Fibroblast of mammary gland (primary cell): Measurements from ENCODE around the gene MAP3K20.
"Not testable (repeated sequence)": the region's sequence is repeated elsewhere in the genome, so short reads cannot be mapped to it uniquely, and the experiment has no call there.

Experiments used
- DNase-seq: peaks from one replicate; pipeline ENCODE4 v3.0.0-alpha.2; 2010; ENCODE audit warnings: low read depth
- H3K4me3 ChIP-seq: 2 replicates; pipeline ENCODE4 v1.5.1; 2011; ENCODE audit warnings: low read depth, mild to moderate bottlenecking, low read length, moderate library complexity; ENCODE audit not compliant: control insufficient read depth
- TF ChIP-seq, protein P1 (sequence below): conservative IDR thresholded peaks from 2 replicates; pipeline ENCODE4 v1.5.1; 2011; ENCODE audit warnings: low read depth, low read length, inconsistent platforms; ENCODE audit not compliant: control insufficient read depth, insufficient read depth

Gene MAP3K20

DNA sequence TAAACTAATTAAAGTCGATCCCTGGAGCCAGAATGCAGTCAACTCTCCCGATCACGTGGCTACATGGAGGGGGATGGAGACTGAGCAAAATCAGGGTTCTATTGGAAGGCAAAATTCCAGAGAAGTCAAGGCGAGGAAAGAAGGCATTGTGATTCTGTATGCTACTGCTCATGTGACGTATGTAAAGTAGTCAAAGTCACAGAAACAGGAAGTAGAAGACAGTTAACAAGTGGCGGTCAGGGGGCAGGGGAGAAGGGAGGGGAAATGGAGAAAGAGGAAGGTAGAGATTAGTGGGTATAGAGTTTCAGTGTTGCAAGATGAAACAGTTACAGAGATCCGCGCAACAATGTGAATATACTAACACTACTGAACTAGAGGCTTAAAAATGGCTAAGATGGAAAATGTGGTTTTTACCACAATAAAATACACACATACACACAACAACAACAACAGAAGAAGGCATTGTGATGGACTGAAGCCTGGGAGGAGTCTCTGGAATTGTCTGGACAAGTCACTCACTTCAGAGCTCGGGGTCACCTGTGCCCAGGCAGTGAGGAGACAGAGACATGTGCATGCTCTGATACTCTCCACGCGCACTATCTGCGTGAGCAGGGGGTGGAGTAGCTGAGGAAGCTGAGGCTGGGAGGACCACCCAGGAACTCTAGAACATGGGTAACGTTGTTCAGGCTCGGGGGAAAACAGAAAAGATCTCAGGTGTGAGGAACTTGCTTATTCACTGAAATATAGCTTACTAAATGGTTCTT lies 189.1 kb downstream of the MAP3K20 start:
- H3K4me3 ChIP-seq: no peak overlapping the region
- no peak for DNase-seq
- TF ChIP-seq, protein P1, sequence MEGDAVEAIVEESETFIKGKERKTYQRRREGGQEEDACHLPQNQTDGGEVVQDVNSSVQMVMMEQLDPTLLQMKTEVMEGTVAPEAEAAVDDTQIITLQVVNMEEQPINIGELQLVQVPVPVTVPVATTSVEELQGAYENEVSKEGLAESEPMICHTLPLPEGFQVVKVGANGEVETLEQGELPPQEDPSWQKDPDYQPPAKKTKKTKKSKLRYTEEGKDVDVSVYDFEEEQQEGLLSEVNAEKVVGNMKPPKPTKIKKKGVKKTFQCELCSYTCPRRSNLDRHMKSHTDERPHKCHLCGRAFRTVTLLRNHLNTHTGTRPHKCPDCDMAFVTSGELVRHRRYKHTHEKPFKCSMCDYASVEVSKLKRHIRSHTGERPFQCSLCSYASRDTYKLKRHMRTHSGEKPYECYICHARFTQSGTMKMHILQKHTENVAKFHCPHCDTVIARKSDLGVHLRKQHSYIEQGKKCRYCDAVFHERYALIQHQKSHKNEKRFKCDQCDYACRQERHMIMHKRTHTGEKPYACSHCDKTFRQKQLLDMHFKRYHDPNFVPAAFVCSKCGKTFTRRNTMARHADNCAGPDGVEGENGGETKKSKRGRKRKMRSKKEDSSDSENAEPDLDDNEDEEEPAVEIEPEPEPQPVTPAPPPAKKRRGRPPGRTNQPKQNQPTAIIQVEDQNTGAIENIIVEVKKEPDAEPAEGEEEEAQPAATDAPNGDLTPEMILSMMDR: no peak

GRCh38 chr2:173271135-173271534 lies 195.5 kb downstream of the MAP3K20 start:
- no peak overlapping the region for H3K4me3 ChIP-seq
- no peak for DNase-seq
- TF ChIP-seq, protein P1: no peak

- DNase-seq: peak; percentile 22
- H3K4me3 ChIP-seq: no peak overlapping the region
- TF ChIP-seq, protein P1: no peak
Measured at GRCh38 chr2:173271825-173272224, 196.2 kb downstream of the MAP3K20 start.

DNA sequence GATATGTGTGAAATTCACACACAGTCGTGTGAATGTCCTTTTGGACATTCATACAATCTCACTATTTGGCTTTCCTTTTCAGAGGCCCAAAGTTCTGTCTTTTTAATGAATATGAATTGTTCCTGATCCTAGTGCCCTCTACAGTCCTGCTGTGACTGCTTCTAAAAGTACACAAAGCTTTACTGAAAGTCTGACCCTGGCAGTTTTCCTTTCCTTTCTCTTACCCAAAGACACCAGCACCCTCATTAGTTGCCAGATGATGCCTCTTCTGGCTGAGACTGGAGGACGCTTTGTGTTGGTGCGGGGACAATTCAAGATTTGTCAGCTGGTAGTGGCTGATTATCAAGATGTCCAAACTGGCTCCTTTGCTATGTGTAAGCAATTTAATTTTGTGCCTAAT lies 197.2 kb downstream of the MAP3K20 start:
- no peak overlapping the region for H3K4me3 ChIP-seq
- DNase-seq: no peak
- TF ChIP-seq, protein P1: no peak

DNA sequence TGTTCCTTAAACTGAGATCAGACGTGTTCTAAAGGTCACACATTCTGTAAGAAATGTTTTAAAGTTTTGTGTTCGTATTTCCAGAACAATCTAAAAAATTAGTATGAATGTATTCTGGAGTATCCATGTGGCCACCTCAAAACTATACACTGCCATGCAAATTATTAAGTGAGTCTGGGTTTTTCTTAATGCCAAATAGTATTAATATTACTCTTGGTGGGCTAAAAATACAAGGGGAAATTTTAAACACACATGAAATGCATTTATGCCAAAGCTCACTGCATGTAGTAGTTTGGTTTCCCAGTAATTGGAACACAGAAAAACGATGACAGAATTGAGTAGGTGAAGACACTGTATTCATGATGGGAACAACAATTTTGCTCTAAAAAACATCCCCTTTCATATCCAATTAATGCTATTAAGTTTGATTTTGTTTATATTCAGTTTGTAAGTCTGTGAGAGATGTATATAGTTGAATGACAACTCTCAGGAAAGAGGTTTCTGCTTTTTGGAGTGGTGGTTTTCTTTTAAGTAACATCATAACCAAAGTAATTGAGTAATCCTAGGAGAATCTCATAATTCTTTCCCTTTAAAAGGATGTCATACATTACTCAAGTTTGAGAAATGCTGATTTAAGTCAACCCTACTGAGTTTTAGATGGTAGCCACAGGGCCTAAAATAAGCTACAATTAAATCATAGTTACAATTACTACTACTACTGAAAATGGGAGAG lies 203.3 kb downstream of the MAP3K20 start:
- TF ChIP-seq, protein P1: no peak
- no peak for DNase-seq
- H3K4me3 ChIP-seq: no peak overlapping the region

DNA sequence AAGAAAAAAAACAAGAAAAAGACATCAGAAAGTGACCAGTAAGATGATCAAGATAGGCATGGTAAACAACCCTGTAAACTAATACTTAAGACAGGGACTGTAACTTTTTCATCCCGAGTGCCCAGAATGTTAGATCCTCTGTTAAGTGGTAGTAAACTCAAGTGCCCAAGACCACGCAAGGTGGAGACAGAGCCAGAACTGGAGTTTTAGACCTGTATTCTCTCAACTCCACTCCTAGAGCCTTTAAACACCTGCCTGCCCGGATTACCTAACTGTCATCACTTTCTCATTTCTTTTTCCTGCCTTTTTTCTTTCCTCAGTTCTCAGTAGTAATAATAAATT lies 203.9 kb downstream of the MAP3K20 start:
- no peak for DNase-seq
- H3K4me3 ChIP-seq: no peak overlapping the region
- TF ChIP-seq, protein P1: no peak

DNA sequence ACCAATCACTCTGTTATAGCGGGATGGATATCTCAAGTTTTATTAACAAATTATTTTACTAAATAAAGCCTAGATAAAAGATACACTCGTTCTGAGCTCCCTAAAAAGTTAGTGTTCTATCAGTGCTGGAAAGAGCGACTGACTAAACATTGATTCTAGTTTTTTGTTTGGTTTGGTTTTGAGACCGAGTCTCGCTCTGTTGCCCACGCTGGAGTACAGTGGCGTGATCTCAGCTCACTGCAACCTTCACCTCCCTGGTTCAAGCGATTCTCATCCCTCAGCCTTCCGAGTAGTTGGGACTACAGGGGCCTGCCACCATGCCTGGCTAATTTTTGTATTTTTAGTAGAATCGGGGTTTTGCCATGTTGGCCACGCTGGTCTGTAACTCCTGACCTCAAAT lies 205.2 kb downstream of the MAP3K20 start:
- no peak for DNase-seq
- no peak overlapping the region for H3K4me3 ChIP-seq
- TF ChIP-seq, protein P1: no peak

DNA sequence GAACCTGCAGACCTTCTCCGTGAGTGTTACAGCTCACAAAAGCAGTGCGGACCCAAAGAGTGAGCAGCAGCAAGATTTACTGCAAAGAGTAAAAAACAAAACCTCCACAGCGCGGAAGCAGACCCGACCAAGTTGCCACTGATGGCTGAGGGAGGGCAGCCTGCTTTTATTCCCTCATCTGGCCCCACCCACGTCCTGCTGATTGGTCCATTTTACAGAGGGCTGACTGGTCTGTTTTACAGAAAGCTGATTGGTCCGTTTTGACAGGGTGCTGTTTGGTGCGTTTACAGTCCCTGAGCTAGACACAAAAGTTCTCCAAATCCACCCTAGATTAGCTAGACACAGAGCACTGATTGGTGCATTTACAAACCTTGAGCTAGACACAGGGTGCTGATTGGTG lies 206.3 kb downstream of the MAP3K20 start:
- not testable (repeated sequence) for H3K4me3 ChIP-seq, DNase-seq
